Measurements from ENCODE around the gene TXNDC8.

DNA sequence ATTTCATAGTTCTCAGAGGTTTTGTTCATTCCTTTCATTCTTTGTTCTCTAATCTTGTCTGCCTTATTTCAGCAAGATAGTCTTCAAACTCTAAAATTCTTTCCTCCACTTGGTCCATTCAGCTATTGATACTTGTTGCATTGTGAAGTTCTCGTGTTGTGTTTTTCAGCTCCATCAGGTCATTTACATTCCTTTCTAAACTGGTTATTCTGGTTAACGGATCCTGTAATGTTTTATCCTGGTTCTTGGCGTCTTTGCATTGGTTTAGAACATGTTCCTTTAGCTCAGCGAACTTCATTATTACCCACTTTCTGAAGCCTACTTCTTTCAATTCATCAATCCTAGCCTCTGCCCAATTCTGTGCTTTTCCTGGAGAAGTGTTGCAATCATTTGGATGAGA, 45.1 kb upstream of the TXNDC8 start:
- TF ChIP-seq, protein P1, sequence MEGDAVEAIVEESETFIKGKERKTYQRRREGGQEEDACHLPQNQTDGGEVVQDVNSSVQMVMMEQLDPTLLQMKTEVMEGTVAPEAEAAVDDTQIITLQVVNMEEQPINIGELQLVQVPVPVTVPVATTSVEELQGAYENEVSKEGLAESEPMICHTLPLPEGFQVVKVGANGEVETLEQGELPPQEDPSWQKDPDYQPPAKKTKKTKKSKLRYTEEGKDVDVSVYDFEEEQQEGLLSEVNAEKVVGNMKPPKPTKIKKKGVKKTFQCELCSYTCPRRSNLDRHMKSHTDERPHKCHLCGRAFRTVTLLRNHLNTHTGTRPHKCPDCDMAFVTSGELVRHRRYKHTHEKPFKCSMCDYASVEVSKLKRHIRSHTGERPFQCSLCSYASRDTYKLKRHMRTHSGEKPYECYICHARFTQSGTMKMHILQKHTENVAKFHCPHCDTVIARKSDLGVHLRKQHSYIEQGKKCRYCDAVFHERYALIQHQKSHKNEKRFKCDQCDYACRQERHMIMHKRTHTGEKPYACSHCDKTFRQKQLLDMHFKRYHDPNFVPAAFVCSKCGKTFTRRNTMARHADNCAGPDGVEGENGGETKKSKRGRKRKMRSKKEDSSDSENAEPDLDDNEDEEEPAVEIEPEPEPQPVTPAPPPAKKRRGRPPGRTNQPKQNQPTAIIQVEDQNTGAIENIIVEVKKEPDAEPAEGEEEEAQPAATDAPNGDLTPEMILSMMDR (IDR thresholded peaks at IDR 0.05): no peak
- TF ChIP-seq EP300 (IDR thresholded peaks at IDR 0.05): no peak
- no peak for TF ChIP-seq POLR2A (IDR thresholded peaks at IDR 0.05)

Data from sigmoid colon (tissue), 4 donors.